ENCODE results near the gene ATAD5.
"Not testable (repeated sequence)": the region's sequence is repeated elsewhere in the genome, so short reads cannot be mapped to it uniquely, and the experiment has no call there.

Gene ATAD5

GRCh38 chr17:30812218-30813177, 19.3 kb upstream of the ATAD5 start:
- no peak overlapping the region for H3K4me3 ChIP-seq (IDR thresholded peaks at IDR 0.05; ENCODE audit: insufficient read depth, low read depth, low read length)
- H3K4me2 ChIP-seq = peak overlapping the region; percentile 3; the same call in 1 of the 2 replicates
- no peaks in the 10 kb centered on the region for H3K27me3 ChIP-seq (ENCODE audit: insufficient read depth, low read depth)
- no peak overlapping the region for H3K9ac ChIP-seq
- no peak overlapping the region for H2AFZ ChIP-seq (ENCODE audit: low read depth)
- H4K20me1 ChIP-seq (ENCODE audit: insufficient read depth) = no peaks in the 10 kb centered on the region
- no peak for TF ChIP-seq CTCF (conservative IDR thresholded peaks at IDR 0.05; ENCODE audit: low read depth, low read length)
- peaks cover 25% of the 10 kb centered on the region for H3K4me1 ChIP-seq (ENCODE audit: low read depth, poor library complexity, severe bottlenecking)
- H3K36me3 ChIP-seq (ENCODE audit: insufficient read depth) = no peaks in the 10 kb centered on the region
- peaks cover 17% of the 10 kb centered on the region; the same call in 1 of the 2 replicates for H3K79me2 ChIP-seq (ENCODE audit: insufficient read depth, low read depth)
- no peak overlapping the region for H3K27ac ChIP-seq

- H4K20me1 ChIP-seq (ENCODE audit: insufficient read depth) = not testable (repeated sequence)
- peaks cover 17% of the 10 kb centered on the region for H3K4me1 ChIP-seq (ENCODE audit: low read depth, poor library complexity, severe bottlenecking)
Observed at GRCh38 chr17:30814236-30814635, 17.5 kb upstream of the ATAD5 start.

GRCh38 chr17:30814860-30815259, 16.9 kb upstream of the ATAD5 start:
- H3K4me1 ChIP-seq (ENCODE audit: low read depth, poor library complexity, severe bottlenecking) = peaks cover 17% of the 10 kb centered on the region
- not testable (repeated sequence) for H3K9ac ChIP-seq; H3K27ac ChIP-seq; H2AFZ ChIP-seq (ENCODE audit: low read depth); H3K36me3 ChIP-seq (ENCODE audit: insufficient read depth); H3K4me2 ChIP-seq; H3K4me3 ChIP-seq (IDR thresholded peaks at IDR 0.05; ENCODE audit: insufficient read depth, low read depth, low read length); H4K20me1 ChIP-seq (ENCODE audit: insufficient read depth); H3K27me3 ChIP-seq (ENCODE audit: insufficient read depth, low read depth)
- peaks cover 23% of the 10 kb centered on the region; the same call in 1 of the 2 replicates for H3K79me2 ChIP-seq (ENCODE audit: insufficient read depth, low read depth)

More at GRCh38 chr17:30814236-30814635, 17.5 kb upstream of the ATAD5 start:
- H3K9ac ChIP-seq; H2AFZ ChIP-seq (ENCODE audit: low read depth); H3K4me3 ChIP-seq (IDR thresholded peaks at IDR 0.05; ENCODE audit: insufficient read depth, low read depth, low read length); H3K27ac ChIP-seq; H3K27me3 ChIP-seq (ENCODE audit: insufficient read depth, low read depth); H3K36me3 ChIP-seq (ENCODE audit: insufficient read depth); H3K4me2 ChIP-seq: not testable (repeated sequence)
- H3K79me2 ChIP-seq (ENCODE audit: insufficient read depth, low read depth) = peaks cover 18% of the 10 kb centered on the region; the same call in 1 of the 2 replicates

- no peak overlapping the region for H3K4me3 ChIP-seq (IDR thresholded peaks at IDR 0.05; ENCODE audit: insufficient read depth, low read depth, low read length)
- peaks cover 17% of the 10 kb centered on the region for H3K4me1 ChIP-seq (ENCODE audit: low read depth, poor library complexity, severe bottlenecking)
- no peaks in the 10 kb centered on the region for H4K20me1 ChIP-seq (ENCODE audit: insufficient read depth)
- H3K27me3 ChIP-seq (ENCODE audit: insufficient read depth, low read depth) = no peaks in the 10 kb centered on the region
- H3K36me3 ChIP-seq (ENCODE audit: insufficient read depth) = no peaks in the 10 kb centered on the region
- TF ChIP-seq CTCF (conservative IDR thresholded peaks at IDR 0.05; ENCODE audit: low read depth, low read length) = no peak
- H3K4me2 ChIP-seq = no peak overlapping the region
- no peak overlapping the region for H2AFZ ChIP-seq (ENCODE audit: low read depth)
- peaks cover 30% of the 10 kb centered on the region for H3K79me2 ChIP-seq (ENCODE audit: insufficient read depth, low read depth)
- no peak overlapping the region for H3K27ac ChIP-seq
- no peak overlapping the region for H3K9ac ChIP-seq
Observed at GRCh38 chr17:30816165-30816564, 15.6 kb upstream of the ATAD5 start.

GRCh38 chr17:30819971-30820705, 11.6 kb upstream of the ATAD5 start:
- no peak overlapping the region for H2AFZ ChIP-seq (ENCODE audit: low read depth)
- H3K4me3 ChIP-seq (IDR thresholded peaks at IDR 0.05; ENCODE audit: insufficient read depth, low read depth, low read length) = no peak overlapping the region
- no peak overlapping the region for H3K27ac ChIP-seq
- H3K36me3 ChIP-seq (ENCODE audit: insufficient read depth) = no peaks in the 10 kb centered on the region
- H3K27me3 ChIP-seq (ENCODE audit: insufficient read depth, low read depth) = no peaks in the 10 kb centered on the region
- no peaks in the 10 kb centered on the region for H4K20me1 ChIP-seq (ENCODE audit: insufficient read depth)
- H3K9ac ChIP-seq = no peak overlapping the region
- peaks cover 56% of the 10 kb centered on the region for H3K79me2 ChIP-seq (ENCODE audit: insufficient read depth, low read depth)
- no peak for TF ChIP-seq CTCF (conservative IDR thresholded peaks at IDR 0.05; ENCODE audit: low read depth, low read length)
- H3K4me2 ChIP-seq = no peak overlapping the region
- H3K4me1 ChIP-seq (ENCODE audit: low read depth, poor library complexity, severe bottlenecking) = peaks cover 27% of the 10 kb centered on the region

All from KMS-11 (cell line).